ENCODE results near the gene FXR2. TPM values are rescaled to one million over a fixed set of nuclear protein-coding genes. Genes with fewer than 3 reads are reported as not detected.
"Not testable (repeated sequence)": the region's sequence is repeated elsewhere in the genome, so short reads cannot be mapped to it uniquely, and the experiment has no call there.

The FXR2 gene
- polyA plus RNA-seq, 1 donor from 2014 or later: 20.0 TPM

- Mint-ChIP-seq H3K27me3 (no peaks in the 10 kb centered on the region), H3K4me3 (peak overlapping the region; percentile 84 to 93 (median 88)), H3K36me3 (no peaks in the 10 kb centered on the region), H3K27ac (peak overlapping the region; percentile 49 to 90 (median 64)), H3K9me3 (no peaks in the 10 kb centered on the region), H3K4me1 (peaks cover 22 to 27% (median 26%) of the 10 kb centered on the region in 3 donors)
Observed at GRCh38 chr17:7613769-7614424, 800 bp downstream of the FXR2 start.

- H3K9me3 Mint-ChIP-seq: no peaks in the 10 kb centered on the region
- H3K27me3 Mint-ChIP-seq: no peaks in the 10 kb centered on the region
- no peaks in the 10 kb centered on the region for H3K36me3 Mint-ChIP-seq
- H3K27ac Mint-ChIP-seq: peak overlapping the region in 2 of 3 donors; percentile 49 to 90
- H3K4me1 Mint-ChIP-seq: peaks cover 22 to 28% (median 27%) of the 10 kb centered on the region in 3 donors
- peak overlapping the region; percentile 23 to 84 (median 78) for H3K4me3 Mint-ChIP-seq
Observed at GRCh38 chr17:7612294-7612640, 2.4 kb downstream of the FXR2 start.

- H3K4me3 Mint-ChIP-seq: peak overlapping the region in 2 of 4 donors; percentile 65 to 84
Observed at GRCh38 chr17:7611635-7612293, 2.9 kb downstream of the FXR2 start.

GRCh38 chr17:7610641-7611040 is 4.1 kb downstream of the FXR2 start:
- Mint-ChIP-seq H3K9me3 (no peaks in the 10 kb centered on the region), H3K27ac (no peak overlapping the region), H3K27me3 (no peaks in the 10 kb centered on the region), H3K4me3 (peak overlapping the region in 2 of 4 donors; percentile 74 to 84), H3K4me1 (peaks cover 26 to 28% (median 27%) of the 10 kb centered on the region in 3 donors), H3K36me3 (no peaks in the 10 kb centered on the region)

More at GRCh38 chr17:7611635-7612293, 2.9 kb downstream of the FXR2 start:
- H3K27ac Mint-ChIP-seq: peak overlapping the region in 1 of 3 donors; percentile 90
- no peaks in the 10 kb centered on the region for H3K27me3 Mint-ChIP-seq
- peaks cover 22 to 28% (median 27%) of the 10 kb centered on the region in 3 donors for H3K4me1 Mint-ChIP-seq
- no peaks in the 10 kb centered on the region for H3K36me3 Mint-ChIP-seq
- H3K9me3 Mint-ChIP-seq: no peaks in the 10 kb centered on the region

- peaks cover 6 to 8% (median 8%) of the 10 kb centered on the region in 3 donors for H3K4me1 Mint-ChIP-seq
- no peak overlapping the region for H3K4me3 Mint-ChIP-seq
- no peaks in the 10 kb centered on the region for H3K27me3 Mint-ChIP-seq
- peaks cover 2% of the 10 kb centered on the region for H3K36me3 Mint-ChIP-seq
- no peak overlapping the region for H3K27ac Mint-ChIP-seq
- H3K9me3 Mint-ChIP-seq: no peaks in the 10 kb centered on the region
Observed at GRCh38 chr17:7606280-7606679, 8.4 kb downstream of the FXR2 start.

- H3K27me3 Mint-ChIP-seq, H3K9me3 Mint-ChIP-seq, H3K27ac Mint-ChIP-seq, H3K4me3 Mint-ChIP-seq, H3K36me3 Mint-ChIP-seq, H3K4me1 Mint-ChIP-seq: not testable (repeated sequence)
Observed at GRCh38 chr17:7597561-7597960, 17.1 kb downstream of the FXR2 start.

GRCh38 chr17:7593296-7593695 is 21.4 kb downstream of the FXR2 start:
- no peaks in the 10 kb centered on the region for H3K36me3 Mint-ChIP-seq

GRCh38 chr17:7592422-7593021 is 22.2 kb downstream of the FXR2 start:
- no peaks in the 10 kb centered on the region for H3K9me3 Mint-ChIP-seq
- H3K4me1 Mint-ChIP-seq: peaks cover 0 to 4% (median 0%) of the 10 kb centered on the region in 3 donors
- H3K4me3 Mint-ChIP-seq: no peak overlapping the region
- peaks cover under 1% of the 10 kb centered on the region for H3K36me3 Mint-ChIP-seq
- H3K27ac Mint-ChIP-seq: no peak overlapping the region
- H3K27me3 Mint-ChIP-seq: no peaks in the 10 kb centered on the region

More at GRCh38 chr17:7593296-7593695, 21.4 kb downstream of the FXR2 start:
- Mint-ChIP-seq H3K4me1 (peaks cover 0 to 5% (median 0%) of the 10 kb centered on the region in 3 donors), H3K27ac (peak overlapping the region in 1 of 3 donors; percentile 29), H3K4me3 (no peak overlapping the region), H3K27me3 (no peaks in the 10 kb centered on the region), H3K9me3 (no peaks in the 10 kb centered on the region)

GRCh38 chr17:7591596-7591995 is 23.1 kb downstream of the FXR2 start:
- Mint-ChIP-seq H3K27ac (no peak overlapping the region), H3K9me3 (no peaks in the 10 kb centered on the region), H3K4me3 (no peak overlapping the region)

GRCh38 chr17:7590743-7591142 is 24.0 kb downstream of the FXR2 start:
- H3K9me3 Mint-ChIP-seq: no peaks in the 10 kb centered on the region
- H3K27me3 Mint-ChIP-seq: no peaks in the 10 kb centered on the region
- no peak overlapping the region for H3K4me3 Mint-ChIP-seq
- no peak overlapping the region for H3K27ac Mint-ChIP-seq
- H3K4me1 Mint-ChIP-seq: peaks cover 0 to 5% (median 0%) of the 10 kb centered on the region in 3 donors
- H3K36me3 Mint-ChIP-seq: peaks cover 2% of the 10 kb centered on the region

More at GRCh38 chr17:7591596-7591995, 23.1 kb downstream of the FXR2 start:
- Mint-ChIP-seq H3K4me1 (peaks cover 0 to 4% (median 0%) of the 10 kb centered on the region in 3 donors), H3K27me3 (no peaks in the 10 kb centered on the region), H3K36me3 (peaks cover 2% of the 10 kb centered on the region)

- Mint-ChIP-seq H3K4me1 (peaks cover 0 to 7% (median 1%) of the 10 kb centered on the region in 3 donors), H3K27me3 (no peaks in the 10 kb centered on the region), H3K27ac (peak within 1 kb of the TSS in 1 of 3 donors; percentile 62), H3K4me3 (peak within 1 kb of the TSS in 1 of 4 donors; percentile 17), H3K36me3 (peaks cover 2% of the 10 kb centered on the region), H3K9me3 (no peaks in the 10 kb centered on the region)
Observed at GRCh38 chr17:7589891-7590691, 24.6 kb downstream of the FXR2 start, which contains the start of gene SOX15. TSS of gene SOX15 (minus strand) at chr17:7590094. CDS start at chr17:7589676, 418 bp downstream.

GRCh38 chr17:7589204-7589868 is 25.4 kb downstream of the FXR2 start:
- Mint-ChIP-seq H3K27ac (peak overlapping the region in 1 of 3 donors; percentile 62), H3K9me3 (no peaks in the 10 kb centered on the region), H3K4me1 (peaks cover 0 to 12% (median 5%) of the 10 kb centered on the region in 3 donors), H3K36me3 (peaks cover 3% of the 10 kb centered on the region), H3K4me3 (peak overlapping the region in 1 of 4 donors; percentile 17), H3K27me3 (no peaks in the 10 kb centered on the region)

- Mint-ChIP-seq H3K27ac (peak overlapping the region in 1 of 3 donors; percentile 62), H3K36me3 (peaks cover 3% of the 10 kb centered on the region), H3K9me3 (no peaks in the 10 kb centered on the region), H3K27me3 (no peaks in the 10 kb centered on the region), H3K4me3 (peak overlapping the region in 1 of 4 donors; percentile 61), H3K4me1 (peaks cover 4 to 13% (median 6%) of the 10 kb centered on the region in 3 donors)
Observed at GRCh38 chr17:7588553-7589203, 26.0 kb downstream of the FXR2 start.
